SU-DHL-6 (cell line): ENCODE results near the gene COL23A1.
"Not testable (repeated sequence)": the region's sequence is repeated elsewhere in the genome, so short reads cannot be mapped to it uniquely, and the experiment has no call there.

Source experiments
- EZH2phosphoT487 ChIP-seq: fragments of 200-600 bp; sonication (generic), shearing (Covaris generic); conservative IDR thresholded peaks from 2 replicates; pipeline ENCODE4 v1.6.1; 2018; ENCODE audit warnings: mild to moderate bottlenecking, antibody characterized with exemption, low read length, moderate library complexity, mixed read lengths
- TF ChIP-seq, protein P1 (sequence below): fragments of 200-600 bp; sonication (generic); IDR thresholded peaks from one replicate; pipeline ENCODE4 v1.5.1; 2017; ENCODE audit warnings: antibody characterized with exemption, mild to moderate bottlenecking, low read length, moderate library complexity; ENCODE audit not compliant: insufficient read depth, poor library complexity, severe bottlenecking

DNA sequence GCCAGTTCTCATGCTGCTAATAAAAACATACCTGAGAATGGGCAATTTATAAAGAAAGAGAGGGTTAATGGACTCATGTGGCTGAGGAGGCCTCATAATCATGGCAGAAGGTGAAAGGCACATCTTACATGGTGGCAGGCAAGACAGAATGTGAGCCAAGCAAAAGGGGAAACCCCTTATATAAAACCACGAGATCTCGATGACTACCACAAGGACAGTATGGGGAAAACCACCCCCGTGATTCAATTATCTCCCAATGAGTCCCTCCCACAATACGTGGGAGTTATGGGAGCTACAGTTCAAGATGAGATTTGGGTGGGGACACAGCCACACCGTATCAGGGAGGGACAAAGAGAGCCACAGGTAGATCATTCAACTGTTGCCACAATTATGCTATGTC is 272.5 kb downstream of the COL23A1 start:
- TF ChIP-seq, protein P1, sequence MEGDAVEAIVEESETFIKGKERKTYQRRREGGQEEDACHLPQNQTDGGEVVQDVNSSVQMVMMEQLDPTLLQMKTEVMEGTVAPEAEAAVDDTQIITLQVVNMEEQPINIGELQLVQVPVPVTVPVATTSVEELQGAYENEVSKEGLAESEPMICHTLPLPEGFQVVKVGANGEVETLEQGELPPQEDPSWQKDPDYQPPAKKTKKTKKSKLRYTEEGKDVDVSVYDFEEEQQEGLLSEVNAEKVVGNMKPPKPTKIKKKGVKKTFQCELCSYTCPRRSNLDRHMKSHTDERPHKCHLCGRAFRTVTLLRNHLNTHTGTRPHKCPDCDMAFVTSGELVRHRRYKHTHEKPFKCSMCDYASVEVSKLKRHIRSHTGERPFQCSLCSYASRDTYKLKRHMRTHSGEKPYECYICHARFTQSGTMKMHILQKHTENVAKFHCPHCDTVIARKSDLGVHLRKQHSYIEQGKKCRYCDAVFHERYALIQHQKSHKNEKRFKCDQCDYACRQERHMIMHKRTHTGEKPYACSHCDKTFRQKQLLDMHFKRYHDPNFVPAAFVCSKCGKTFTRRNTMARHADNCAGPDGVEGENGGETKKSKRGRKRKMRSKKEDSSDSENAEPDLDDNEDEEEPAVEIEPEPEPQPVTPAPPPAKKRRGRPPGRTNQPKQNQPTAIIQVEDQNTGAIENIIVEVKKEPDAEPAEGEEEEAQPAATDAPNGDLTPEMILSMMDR = not testable (repeated sequence)
- not testable (repeated sequence) for TF ChIP-seq EZH2phosphoT487
